AG09319 (cell line): Measurements from ENCODE around the gene KCNK4.

Source experiments
- DNase-seq: peaks from one replicate; pipeline ENCODE4 v3.0.0-alpha.2; 2010; ENCODE audit warnings: low read depth; ENCODE audit errors: extremely low read depth
- TF ChIP-seq, protein P1 (sequence below): IDR thresholded peaks from 2 replicates; pipeline ENCODE4 v1.5.1; 2011; ENCODE audit warnings: low read depth, mild to moderate bottlenecking, inconsistent platforms, low read length, moderate library complexity

The KCNK4 gene

DNA sequence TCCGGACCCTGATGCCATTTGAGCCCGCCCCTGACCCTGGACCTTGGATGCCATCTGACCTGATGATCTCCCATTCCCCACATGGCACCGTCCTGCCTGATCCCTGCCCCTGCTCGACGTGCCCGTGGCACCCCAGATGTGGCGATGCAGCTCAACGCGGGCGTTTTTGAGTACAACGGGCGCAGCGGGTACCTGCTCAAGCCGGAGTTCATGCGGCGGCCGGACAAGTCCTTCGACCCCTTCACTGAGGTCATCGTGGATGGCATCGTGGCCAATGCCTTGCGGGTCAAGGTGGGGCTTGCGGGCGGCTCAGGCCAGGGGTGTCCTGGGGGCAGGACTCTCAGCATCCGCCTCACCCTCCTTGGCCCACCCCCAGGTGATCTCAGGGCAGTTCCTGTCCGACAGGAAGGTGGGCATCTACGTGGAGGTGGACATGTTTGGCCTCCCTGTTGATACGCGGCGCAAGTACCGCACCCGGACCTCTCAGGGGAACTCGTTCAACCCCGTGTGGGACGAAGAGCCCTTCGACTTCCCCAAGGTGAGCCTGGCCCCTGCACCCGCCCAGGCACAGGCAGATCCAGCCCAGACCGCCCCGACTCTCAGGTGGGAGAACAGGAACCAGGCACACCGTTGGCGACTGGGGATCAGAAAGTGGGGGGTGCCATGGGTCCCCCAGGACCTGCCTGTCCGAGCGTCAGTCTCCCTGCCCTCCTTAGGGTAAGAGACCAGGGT is 28.7 kb upstream of the KCNK4 start:
- TF ChIP-seq, protein P1, sequence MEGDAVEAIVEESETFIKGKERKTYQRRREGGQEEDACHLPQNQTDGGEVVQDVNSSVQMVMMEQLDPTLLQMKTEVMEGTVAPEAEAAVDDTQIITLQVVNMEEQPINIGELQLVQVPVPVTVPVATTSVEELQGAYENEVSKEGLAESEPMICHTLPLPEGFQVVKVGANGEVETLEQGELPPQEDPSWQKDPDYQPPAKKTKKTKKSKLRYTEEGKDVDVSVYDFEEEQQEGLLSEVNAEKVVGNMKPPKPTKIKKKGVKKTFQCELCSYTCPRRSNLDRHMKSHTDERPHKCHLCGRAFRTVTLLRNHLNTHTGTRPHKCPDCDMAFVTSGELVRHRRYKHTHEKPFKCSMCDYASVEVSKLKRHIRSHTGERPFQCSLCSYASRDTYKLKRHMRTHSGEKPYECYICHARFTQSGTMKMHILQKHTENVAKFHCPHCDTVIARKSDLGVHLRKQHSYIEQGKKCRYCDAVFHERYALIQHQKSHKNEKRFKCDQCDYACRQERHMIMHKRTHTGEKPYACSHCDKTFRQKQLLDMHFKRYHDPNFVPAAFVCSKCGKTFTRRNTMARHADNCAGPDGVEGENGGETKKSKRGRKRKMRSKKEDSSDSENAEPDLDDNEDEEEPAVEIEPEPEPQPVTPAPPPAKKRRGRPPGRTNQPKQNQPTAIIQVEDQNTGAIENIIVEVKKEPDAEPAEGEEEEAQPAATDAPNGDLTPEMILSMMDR, result no peak
- DNase-seq, result no peak

DNA sequence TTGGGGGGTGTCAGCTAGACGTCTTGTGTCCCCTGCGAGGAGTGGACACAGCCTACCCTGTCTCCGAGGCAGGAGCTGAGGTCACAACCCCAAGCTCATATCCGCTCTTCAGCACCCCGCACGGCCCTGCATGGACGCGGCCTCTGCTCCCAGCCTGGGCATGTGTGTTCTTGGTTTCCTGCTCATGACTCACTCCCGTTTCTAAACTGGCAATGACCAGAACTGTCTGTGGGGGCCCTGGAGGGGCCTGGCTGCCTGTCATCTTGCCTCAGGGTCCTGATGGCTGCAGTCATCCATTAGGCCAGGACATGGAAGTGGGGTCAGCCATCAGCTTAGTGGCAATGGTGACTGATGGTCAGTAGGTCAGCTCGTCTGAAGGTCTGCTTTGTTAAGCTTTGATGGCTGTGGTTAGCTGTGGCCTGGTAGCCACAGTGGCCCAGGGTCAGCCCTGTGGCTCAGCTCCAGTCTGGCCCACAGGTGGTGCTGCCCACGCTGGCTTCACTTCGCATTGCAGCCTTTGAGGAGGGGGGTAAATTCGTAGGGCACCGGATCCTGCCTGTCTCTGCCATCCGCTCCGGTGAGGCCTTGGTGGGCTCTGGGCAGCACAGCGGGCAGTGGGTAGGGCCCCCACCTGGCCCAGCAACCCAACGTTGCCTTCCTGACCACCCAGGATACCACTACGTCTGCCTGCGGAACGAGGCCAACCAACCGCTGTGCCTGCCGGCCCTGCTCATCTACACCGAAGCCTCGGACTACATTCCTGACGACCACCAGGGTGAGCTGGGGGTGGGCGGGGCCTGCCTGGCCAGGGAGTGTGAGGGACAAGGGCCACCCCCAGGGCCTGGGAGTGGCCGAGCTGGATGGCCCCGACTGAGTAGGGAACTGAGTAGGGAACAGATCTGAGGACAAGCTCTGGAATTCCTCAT is 27.8 kb upstream of the KCNK4 start:
- no peak for DNase-seq
- TF ChIP-seq, protein P1, result no peak

DNA sequence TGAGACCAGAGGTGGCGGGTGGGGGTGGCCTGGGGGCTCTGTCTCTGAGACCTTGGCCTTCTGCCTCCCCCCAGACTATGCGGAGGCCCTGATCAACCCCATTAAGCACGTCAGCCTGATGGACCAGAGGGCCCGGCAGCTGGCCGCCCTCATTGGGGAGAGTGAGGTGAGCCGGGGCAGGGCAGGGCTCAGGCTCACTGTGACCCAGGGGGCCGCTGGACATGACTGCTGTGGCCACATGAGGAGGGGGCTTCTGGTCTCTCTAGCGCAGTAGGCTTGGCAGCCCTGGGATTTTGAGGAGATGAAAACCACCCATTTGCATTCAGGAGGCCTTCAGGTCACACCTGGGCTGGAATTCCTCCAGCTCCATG is 27.2 kb upstream of the KCNK4 start:
- DNase-seq, result no peak
- TF ChIP-seq, protein P1, result no peak

DNA sequence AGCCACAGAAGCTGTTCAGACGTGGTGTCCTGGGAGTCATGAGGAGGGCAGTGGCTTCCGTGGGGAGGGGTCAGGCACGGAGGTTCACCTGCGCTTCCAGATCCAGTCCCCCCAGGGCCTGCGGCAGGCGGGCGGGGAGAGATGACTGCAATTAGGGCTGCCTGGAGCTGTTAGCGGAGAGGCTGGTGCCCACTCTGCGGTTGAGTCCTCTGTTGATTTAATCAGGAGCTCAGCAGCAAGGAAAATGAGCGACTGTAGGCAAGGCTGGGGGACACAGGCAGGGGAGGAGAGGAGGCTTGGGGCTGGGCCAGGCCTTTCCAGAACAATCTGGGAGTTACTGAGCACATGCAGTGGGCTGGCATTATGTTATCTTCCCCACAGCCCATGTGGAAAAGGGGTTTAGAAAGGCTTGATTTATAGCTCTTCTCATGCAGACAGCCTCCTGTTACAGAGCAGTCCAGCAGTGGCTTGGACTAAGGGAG is 26.7 kb upstream of the KCNK4 start:
- no peak for DNase-seq
- TF ChIP-seq, protein P1, result no peak

DNA sequence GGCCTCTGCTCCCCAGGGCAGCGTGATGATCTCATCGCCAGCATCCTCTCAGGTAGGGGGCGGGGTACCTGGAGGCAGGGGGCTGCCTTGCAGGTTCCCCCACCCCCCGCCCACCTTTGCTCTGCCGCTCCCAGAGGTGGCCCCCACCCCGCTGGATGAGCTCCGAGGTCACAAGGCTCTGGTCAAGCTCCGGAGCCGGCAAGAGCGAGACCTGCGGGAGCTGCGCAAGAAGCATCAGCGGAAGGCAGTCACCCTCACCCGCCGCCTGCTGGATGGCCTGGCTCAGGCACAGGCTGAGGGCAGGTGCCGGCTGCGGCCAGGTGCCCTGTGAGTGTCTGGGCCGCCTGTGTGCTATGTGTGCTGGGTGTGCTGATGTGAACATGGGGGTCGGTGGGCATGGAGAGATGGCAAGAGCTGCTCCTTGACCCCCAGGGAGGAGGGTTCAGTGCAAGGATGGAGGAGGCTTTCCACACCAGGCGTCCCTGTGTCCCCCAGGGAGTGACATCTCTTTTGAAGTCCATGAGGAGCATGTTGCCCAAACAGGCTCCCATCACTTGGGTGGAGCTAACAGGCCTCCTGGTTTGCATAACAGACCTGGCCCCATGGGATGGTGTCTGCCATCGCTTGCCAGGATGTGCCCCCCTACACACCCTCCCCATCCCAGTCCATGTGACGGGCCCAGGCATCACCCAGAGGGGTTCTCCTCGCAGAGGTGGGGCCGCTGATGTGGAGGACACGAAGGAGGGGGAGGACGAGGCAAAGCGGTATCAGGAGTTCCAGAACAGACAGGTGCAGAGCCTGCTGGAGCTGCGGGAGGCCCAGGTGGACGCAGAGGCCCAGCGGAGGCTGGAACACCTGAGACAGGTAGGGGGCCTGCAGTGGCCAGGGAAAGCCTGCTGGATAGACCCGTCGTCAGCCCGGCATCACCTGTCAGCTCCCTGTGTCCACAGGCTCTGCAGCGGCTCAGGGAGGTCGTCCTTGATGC is 25.6 kb upstream of the KCNK4 start:
- TF ChIP-seq, protein P1, result no peak
- no peak for DNase-seq

DNA sequence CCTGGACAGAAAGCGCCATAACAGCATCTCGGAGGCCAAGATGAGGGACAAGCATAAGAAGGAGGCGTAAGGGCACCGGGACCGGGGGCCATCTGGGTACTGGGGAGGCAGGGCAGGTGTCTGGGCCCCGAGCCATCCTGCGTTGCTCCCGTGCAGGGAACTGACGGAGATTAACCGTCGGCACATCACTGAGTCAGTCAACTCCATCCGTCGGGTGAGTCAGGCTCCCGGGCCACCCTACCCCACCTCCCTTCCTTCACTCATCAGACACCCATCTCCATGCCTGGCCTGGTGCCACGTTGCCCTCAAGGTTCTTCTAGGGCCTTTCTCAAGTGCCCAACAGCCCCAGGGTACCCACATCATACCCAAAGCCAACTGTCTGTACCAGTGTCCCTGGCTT is 24.8 kb upstream of the KCNK4 start:
- no peak for DNase-seq
- TF ChIP-seq, protein P1, result no peak
